Osteocyte (in vitro differentiated cells): ENCODE data around the gene PANX1. TPM values are rescaled to one million over a fixed set of nuclear protein-coding genes. Genes with fewer than 3 reads are reported as not detected.

Experiments
- DNase-seq: peaks from one replicate; pipeline ENCODE4 v3.0.0; 2021; ENCODE audit warnings: mixed read lengths; ENCODE audit not compliant: unreplicated experiment; ENCODE audit errors: extremely low spot score
- H3K27ac Mint-ChIP-seq: one replicate; pipeline ENCODE4 v1.8.0; 2021; ENCODE audit warnings: mild to moderate bottlenecking, mixed read lengths; ENCODE audit not compliant: unreplicated experiment
- H3K27me3 Mint-ChIP-seq: one replicate; pipeline ENCODE4 v1.8.0; 2021; ENCODE audit warnings: mixed read lengths; ENCODE audit not compliant: unreplicated experiment
- H3K36me3 Mint-ChIP-seq: one replicate; pipeline ENCODE4 v1.8.0; 2021; ENCODE audit warnings: mixed read lengths; ENCODE audit not compliant: unreplicated experiment
- H3K4me1 Mint-ChIP-seq: one replicate; pipeline ENCODE4 v1.8.0; 2021; ENCODE audit warnings: mixed read lengths; ENCODE audit not compliant: unreplicated experiment
- H3K4me3 Mint-ChIP-seq: one replicate; pipeline ENCODE4 v1.8.0; 2021; ENCODE audit warnings: mild to moderate bottlenecking, moderate library complexity, mixed read lengths; ENCODE audit not compliant: unreplicated experiment
- H3K9me3 Mint-ChIP-seq: one replicate; pipeline ENCODE4 v1.8.0; 2021; ENCODE audit warnings: mixed read lengths; ENCODE audit not compliant: unreplicated experiment
- CTCF ChIP-seq: fragments of 200-600 bp; sonication (generic); IDR thresholded peaks from 2 replicates; pipeline ENCODE4 v1.5.0; 2021; ENCODE audit warnings: antibody characterized with exemption, mild to moderate bottlenecking, moderate library complexity
- total RNA-seq: library from RNA; stranded (reverse); gene quantifications from 2 replicates; pipeline ENCODE4 v1.2.1, GENCODE V29; 2021

PANX1 gene
- total RNA-seq, 1 donor from 2014 or later: 24.9 TPM

- H3K9me3 Mint-ChIP-seq: no peaks in the 10 kb centered on the region
- no peaks in the 10 kb centered on the region for H3K36me3 Mint-ChIP-seq
- H3K4me1 Mint-ChIP-seq: peaks cover 45% of the 10 kb centered on the region
- DNase-seq: no peak
- H3K27me3 Mint-ChIP-seq: no peaks in the 10 kb centered on the region
- no peak overlapping the region for H3K4me3 Mint-ChIP-seq
- no peak for TF ChIP-seq CTCF
- no peak overlapping the region for H3K27ac Mint-ChIP-seq
Observed at GRCh38 chr11:94132152-94132558, 3.5 kb downstream of the PANX1 start.

- no peaks in the 10 kb centered on the region for H3K27me3 Mint-ChIP-seq
- H3K4me1 Mint-ChIP-seq: peaks cover 41% of the 10 kb centered on the region
- no peak overlapping the region for H3K4me3 Mint-ChIP-seq
- H3K27ac Mint-ChIP-seq: no peak overlapping the region
- no peak for TF ChIP-seq CTCF
- H3K9me3 Mint-ChIP-seq: no peaks in the 10 kb centered on the region
- no peaks in the 10 kb centered on the region for H3K36me3 Mint-ChIP-seq
- DNase-seq: no peak
Observed at GRCh38 chr11:94132823-94133408, 4.3 kb downstream of the PANX1 start.

GRCh38 chr11:94133752-94134151 lies 5.1 kb downstream of the PANX1 start:
- Mint-ChIP-seq H3K36me3 (no peaks in the 10 kb centered on the region), H3K27me3 (no peaks in the 10 kb centered on the region), H3K4me1 (peaks cover 37% of the 10 kb centered on the region), H3K9me3 (no peaks in the 10 kb centered on the region), H3K4me3 (no peak overlapping the region), H3K27ac (peak overlapping the region; percentile 14)
- no peak for DNase-seq
- TF ChIP-seq CTCF: no peak

GRCh38 chr11:94134651-94135512 lies 6.2 kb downstream of the PANX1 start:
- Mint-ChIP-seq H3K27me3 (no peaks in the 10 kb centered on the region), H3K27ac (peak overlapping the region; percentile 82), H3K4me1 (peaks cover 37% of the 10 kb centered on the region), H3K36me3 (no peaks in the 10 kb centered on the region), H3K9me3 (no peaks in the 10 kb centered on the region), H3K4me3 (peak overlapping the region; percentile 19)
- no peak for TF ChIP-seq CTCF
- DNase-seq: no peak

- Mint-ChIP-seq H3K27ac (no peak overlapping the region), H3K4me3 (no peak overlapping the region), H3K36me3 (no peaks in the 10 kb centered on the region), H3K27me3 (no peaks in the 10 kb centered on the region), H3K9me3 (no peaks in the 10 kb centered on the region), H3K4me1 (peaks cover 48% of the 10 kb centered on the region)
- no peak for TF ChIP-seq CTCF
- no peak for DNase-seq
Observed at GRCh38 chr11:94139416-94139815, 10.8 kb downstream of the PANX1 start.
